GM21447 (cell line): ENCODE data around the gene COX7C.

ENCODE experiments used
- ATAC-seq: cut with Tn5 transposase; IDR thresholded peaks from one replicate; pipeline ENCODE4 v1.9.1; 2021; ENCODE audit not compliant: unreplicated experiment

The COX7C gene

GRCh38 chr5:86664173-86664572 lies 46.4 kb downstream of the COX7C start:
- no peak for ATAC-seq

- no peak for ATAC-seq
Measured at GRCh38 chr5:86665984-86666760, 48.4 kb downstream of the COX7C start.

GRCh38 chr5:86666981-86667380 lies 49.2 kb downstream of the COX7C start:
- ATAC-seq: no peak
